HEK293T (cell line): Measurements from ENCODE around the gene RBM6.

Experiments
- BHLHE40 ChIP-seq: fragments of 450-650 bp; IDR thresholded peaks from 2 replicates; pipeline ENCODE4 v1.6.1; 2016; ENCODE audit warnings: mild to moderate bottlenecking, moderate library complexity, borderline replicate concordance
- FOXM1 ChIP-seq: fragments of 450-650 bp; IDR thresholded peaks from 2 replicates; pipeline ENCODE4 v1.6.1; 2017; ENCODE audit warnings: mild to moderate bottlenecking, borderline replicate concordance
- ZNF384 ChIP-seq: fragments of 450-650 bp; IDR thresholded peaks from 2 replicates; pipeline ENCODE4 v1.6.1; 2016

GRCh38 chr3:49976942-49977341 lies 37.0 kb downstream of the RBM6 start:
- TF ChIP-seq ZNF384 (no peak), FOXM1 (no peak), BHLHE40 (no peak)
